ENCODE results near the gene TFAP2B.

GRCh38 chr6:50816947-50817645, 1.6 kb upstream of the TFAP2B start:
- TF ChIP-seq POLR2A (IDR thresholded peaks at IDR 0.05; ENCODE audit: low read length), result no peak
- no peak for TF ChIP-seq GATA1 (IDR thresholded peaks at IDR 0.05; ENCODE audit: low read depth, low read length)

Measured in erythroblast (primary cell).